HG03575 (cell line): Measurements from ENCODE around the gene C19orf44.
"Not testable (repeated sequence)": the region's sequence is repeated elsewhere in the genome, so short reads cannot be mapped to it uniquely, and the experiment has no call there.

Source experiments
- ATAC-seq: cut with Tn5 transposase; IDR thresholded peaks from one replicate; pipeline ENCODE4 v1.9.1; 2021; ENCODE audit not compliant: unreplicated experiment, insufficient number of reproducible peaks, low FRiP score; ENCODE audit errors: extremely low read depth

C19orf44 gene

DNA sequence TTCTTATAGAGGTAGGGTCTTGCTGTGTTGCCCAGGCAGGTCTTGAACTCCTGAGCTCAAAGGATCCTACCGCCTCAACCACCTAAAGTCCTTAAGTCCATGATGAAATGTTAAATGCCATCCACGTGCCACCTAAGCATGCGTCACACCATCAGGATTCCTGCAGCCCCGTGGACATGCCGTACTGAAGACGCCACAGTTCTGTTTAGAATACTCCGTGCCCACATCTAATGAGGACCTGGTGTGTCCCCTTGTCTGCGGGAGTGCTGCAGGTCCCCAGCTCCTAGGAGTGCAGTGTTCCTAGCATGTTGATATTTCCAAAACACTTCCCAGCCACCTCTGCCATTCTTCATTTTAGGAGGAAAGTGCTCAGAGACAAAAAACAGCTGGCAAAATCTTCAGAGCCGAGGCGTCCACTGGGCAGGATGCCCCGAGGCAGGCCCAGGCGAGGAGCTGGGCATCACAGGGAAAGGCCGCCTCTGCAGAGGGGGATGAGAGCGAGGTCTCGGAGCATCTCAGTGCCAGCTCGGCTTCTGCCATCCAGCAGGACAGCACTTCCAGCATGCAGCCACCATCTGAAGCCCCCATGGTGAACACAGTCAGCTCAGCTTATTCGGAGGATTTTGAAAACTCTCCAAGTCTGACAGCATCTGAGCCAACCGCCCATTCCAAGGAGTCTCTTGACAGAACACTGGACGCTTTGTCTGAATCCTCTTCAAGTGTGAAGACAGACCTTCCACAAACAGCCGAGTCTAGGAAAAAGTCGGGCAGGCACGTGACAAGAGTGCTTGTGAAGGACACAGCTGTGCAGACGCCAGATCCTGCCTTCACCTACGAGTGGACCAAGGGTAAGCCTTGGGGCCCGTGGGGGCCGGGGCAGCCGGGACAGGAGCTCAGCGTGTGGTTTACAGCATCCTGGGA lies 13.2 kb downstream of the C19orf44 start:
- no peak for ATAC-seq

DNA sequence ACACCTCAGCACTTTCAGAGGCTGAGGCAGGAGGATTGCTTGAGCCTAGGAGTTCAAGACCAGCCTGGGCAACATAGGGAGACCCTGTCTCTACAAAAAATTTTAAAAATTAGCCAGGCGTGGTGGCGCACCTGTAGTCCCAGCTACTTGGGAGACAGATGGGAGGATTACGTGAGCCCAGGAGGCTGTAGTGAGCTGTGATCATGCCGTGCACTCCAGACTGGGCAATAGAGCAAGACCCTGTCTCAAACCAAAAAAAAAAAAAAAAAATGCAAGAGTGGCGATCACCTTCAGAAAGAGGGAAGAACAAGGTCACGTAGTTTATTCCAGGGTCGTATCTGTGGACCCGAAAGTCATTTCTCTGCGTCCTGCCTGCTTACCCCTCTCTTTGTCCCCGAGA lies 16.4 kb downstream of the C19orf44 start:
- ATAC-seq, result not testable (repeated sequence)

GRCh38 chr19:16514383-16515019 lies 18.3 kb downstream of the C19orf44 start:
- ATAC-seq, result no peak

- ATAC-seq, result no peak
These were observed 20.2 kb downstream of the C19orf44 start for GRCh38 chr19:16516381-16516780.

GRCh38 chr19:16516923-16517610 lies 20.9 kb downstream of the C19orf44 start:
- no peak for ATAC-seq

GRCh38 chr19:16518061-16518460 lies 21.9 kb downstream of the C19orf44 start:
- ATAC-seq, result no peak

GRCh38 chr19:16518483-16519229 lies 22.5 kb downstream of the C19orf44 start:
- ATAC-seq, result no peak

DNA sequence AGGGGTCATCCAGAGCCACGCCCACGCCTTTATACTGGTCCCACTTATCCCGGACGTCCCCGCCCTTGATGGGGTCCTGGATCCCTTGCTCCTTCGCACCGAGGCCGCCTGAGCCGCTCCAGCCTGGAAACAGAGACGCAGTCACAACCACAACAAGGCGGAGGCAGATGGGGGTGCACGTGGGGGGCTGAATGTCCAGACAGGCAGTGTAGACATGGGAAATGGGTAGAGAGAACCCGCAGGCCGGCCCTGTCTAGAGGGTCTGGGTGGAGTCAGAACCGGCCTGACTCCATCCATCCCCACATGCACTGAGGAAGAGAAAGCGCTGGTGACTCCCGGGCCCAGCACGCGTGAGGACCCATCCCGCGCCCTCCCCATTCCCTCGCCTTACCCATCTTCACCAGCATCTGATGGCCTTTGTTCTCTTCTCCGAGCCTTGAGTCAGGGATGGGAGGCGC lies 23.1 kb downstream of the C19orf44 start:
- no peak for ATAC-seq

DNA sequence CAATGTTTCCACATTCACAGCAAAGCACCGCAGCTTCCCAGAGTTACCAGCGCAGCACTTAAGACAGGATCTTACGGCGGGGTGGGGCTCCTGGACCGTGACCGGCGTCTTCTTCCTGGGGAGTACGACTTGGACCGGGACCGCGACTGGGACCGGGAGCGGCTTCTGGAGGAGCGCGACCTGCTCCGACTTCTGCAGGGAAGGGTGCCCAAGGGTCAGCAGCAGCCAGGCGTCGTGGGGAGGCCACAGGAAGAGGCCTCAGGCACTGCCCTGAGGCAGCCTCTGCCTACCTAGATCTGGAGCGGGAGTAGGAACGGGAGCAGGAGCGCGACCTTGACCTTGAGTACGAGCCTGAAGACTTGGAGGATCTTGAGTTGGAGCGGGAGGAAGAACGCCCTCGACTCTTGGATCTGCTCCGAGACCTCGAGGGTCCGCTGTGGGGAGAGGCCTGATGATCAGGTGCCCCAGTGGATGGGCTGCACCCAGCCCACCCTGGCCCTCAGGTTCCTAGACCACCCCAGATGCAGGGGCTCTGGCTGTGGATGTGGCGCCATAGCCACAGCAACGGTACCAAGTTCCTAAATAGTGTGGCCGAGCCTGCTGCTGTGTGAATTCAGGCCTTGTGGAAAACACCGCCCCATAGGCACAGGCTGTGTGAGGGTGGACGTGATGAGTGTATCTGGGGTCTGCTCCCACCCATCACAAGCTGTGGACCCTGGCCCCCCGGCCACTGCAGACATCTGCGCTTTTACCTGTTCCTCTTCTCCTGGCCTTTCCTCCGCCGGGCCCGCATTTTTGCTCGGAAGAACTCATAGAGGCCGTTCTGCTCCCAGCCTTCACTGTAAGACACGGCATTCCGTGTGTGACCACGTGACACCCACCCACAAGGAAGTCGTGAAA lies 24.1 kb downstream of the C19orf44 start:
- ATAC-seq, result no peak

DNA sequence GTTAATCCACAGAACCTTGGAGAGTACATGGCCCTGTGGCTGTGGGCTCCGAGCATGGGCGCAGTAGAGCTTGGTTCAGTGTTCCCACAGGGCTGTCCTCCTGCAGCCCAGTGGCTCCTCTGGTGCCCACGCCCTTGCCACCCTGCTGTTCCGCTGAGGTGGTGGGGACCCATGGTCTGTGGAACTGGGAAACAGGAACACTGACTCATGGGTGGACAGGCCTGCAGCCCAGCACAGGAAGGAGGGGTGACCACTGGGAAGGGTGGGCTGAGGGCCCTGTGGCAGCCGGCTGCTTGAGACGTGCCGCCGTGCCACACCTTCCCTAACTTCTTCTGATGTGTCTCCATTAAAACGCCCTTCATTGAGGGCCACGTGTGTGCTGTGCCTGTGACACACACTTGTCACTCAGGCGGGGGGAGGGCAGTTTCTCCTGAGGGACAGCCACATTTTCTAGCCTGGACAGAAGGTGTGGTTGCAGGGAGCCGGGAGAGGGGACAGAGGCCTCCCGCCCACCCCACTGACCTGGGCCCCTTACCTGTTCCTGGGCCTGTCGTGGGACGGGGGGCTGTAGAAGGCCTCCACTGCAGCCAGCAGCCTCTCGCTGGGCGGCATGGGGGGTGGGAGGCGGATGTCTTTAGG lies 24.9 kb downstream of the C19orf44 start:
- ATAC-seq, result no peak

DNA sequence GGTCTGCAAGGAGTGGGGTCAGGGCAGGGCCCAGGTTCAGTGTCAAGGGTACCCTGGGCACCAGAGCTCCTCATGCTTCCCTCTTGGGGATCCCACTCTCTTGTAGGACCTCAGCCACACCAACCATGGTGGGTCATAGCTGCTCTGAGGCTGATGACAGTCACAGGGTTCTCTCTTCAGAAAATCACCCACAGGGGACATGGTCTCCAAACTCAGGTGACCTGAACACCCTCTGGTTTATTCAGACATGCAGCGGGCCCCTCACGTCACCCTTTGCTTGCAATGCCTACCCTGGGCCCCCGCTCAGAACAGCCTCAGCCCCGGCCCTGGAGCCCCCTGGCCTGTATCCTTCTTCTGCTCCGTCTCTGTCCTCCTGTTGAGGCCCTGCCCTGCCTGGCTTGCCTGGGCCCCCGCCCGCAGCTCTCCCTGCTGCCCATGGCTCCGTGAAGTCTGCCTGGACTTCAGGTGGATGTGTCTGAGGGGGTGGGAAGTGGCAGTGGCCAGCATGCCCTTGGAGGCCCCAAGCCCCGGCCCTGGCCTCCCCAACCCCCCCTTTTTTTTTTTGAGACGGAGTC lies 25.6 kb downstream of the C19orf44 start:
- no peak for ATAC-seq

DNA sequence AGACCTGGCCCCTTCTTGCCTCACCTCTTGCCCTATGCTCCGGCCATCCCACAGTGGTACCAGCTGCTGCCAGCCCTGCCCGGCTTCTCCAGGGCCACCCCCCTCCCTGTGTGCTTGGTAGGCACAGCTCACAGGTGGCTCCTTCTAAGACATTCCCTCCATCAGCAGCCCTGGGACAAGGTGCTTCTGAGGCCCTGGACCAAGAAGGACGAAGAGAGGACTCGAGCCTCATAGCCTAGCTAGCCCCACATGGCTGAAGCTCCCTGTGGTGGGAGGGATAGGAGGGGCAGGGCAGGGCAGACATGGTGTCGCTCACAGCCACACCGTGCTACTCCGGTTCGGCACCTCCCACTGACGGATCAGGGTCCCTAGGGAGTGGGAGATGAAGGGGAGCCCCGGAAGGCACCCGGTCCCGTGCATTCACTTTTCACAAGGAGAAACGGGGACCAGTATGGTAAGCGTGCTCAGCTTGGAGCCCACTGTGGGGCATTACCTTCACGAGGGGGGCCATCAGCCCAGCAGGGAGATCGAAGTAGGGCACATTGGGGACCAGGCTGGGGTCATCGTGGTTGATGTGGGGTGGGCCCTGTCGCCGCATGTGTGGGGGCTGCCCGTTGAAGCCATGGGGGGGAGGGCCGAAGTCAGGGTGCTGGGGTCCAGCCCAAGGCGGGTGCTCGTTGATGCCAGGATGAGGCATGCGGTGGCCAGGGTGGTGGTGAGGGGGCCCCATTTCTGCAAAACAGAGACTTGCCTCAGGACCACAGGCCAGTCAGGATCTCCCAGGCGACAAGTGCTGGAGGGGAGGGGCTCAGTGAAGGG lies 26.6 kb downstream of the C19orf44 start:
- ATAC-seq, result no peak

GRCh38 chr19:16524991-16525734 lies 29.0 kb downstream of the C19orf44 start:
- no peak for ATAC-seq

DNA sequence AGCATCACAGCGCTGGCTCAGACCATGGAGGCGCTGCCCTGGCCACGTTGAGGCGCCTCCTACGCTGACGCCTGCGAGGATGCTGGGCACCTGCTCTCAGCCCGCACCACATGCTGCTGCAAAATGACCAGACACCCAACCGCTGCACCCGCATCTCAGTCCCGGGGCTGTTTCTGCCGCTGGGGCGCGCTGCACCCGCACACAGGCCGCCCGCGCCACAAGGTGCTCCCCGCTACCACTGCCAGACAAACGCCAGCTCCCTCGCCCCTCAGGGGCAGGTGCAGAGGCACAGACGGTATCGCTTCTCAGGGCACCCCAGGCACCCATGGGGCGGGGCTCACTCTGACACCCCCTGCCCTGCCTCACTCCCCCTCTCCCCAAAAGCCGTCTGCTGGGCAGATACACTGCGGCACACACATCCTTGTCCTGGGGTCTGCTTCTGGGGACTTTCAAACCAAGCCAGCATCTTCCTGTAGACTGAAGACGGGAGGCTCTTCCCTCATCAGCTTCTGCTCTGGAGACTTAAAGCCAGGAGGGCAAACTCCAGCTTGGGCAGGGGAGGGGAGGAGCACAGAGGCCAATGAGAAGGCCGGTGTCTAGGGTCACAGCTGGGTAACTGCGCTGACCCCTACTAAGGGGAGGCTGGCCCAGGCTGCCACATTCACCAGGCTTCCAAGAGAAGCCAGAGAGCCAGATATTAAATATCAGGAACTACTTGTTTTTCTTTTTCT lies 29.7 kb downstream of the C19orf44 start:
- ATAC-seq, result no peak

GRCh38 chr19:16527334-16527935 lies 31.2 kb downstream of the C19orf44 start:
- ATAC-seq, result no peak
